Measurements from ENCODE around the gene ZBTB43.

ZBTB43 gene

DNA sequence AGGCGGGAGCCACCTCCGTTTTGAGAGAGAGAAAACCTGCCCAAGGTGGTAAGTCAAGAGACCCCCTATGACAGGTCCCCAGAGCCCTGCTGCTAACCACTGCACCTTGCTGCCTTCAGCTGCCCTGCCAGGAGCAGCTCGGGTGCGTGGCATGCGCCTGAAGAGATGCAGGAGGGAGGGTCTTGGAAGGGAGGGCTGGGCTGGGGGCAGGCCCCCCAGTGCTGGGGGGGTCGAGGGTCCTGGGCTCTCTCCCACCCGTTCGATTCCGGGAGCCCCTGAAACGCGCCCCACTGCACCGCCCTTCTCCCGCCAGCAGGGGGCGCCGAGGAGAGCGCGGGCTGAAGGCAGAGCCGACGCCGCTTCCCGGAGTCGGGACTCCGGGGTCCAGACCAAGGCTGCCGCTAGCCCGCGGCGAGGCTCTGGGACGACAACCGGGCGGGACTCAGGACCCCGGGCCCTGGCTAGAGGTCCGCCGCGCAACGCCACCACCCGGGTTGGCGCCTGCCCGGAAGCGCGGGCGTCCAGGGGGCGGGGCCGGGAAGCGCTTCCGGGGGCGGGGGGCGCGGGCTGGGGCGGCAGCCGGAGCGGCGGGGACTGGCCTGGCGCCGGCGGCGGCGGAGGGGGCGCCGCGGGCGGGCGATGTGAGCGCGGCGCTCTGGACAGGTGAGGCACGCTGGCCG, 55.4 kb downstream of the ZBTB43 start, which contains the start of gene ZBTB34:
ZBTB34 (plus strand) TSS at position 563 of the 680 bp plus-strand sequence. CDS start 18,761 bp downstream, outside the sequence.
- Histone ChIP-seq H3K36me3 (ENCODE audit: control insufficient read depth in 1 of 2, insufficient read depth in 2 of 2, low read depth in 1 of 2, low read length in 2 of 2) (peaks cover 3 to 15% of the 10 kb centered on the region in 2 experiments), H3K4me2 (ENCODE audit: low read length, poor library complexity, severe bottlenecking) (peak within 1 kb of the TSS; percentile 97), H3K27me3 (ENCODE audit: control insufficient read depth in 1 of 2, insufficient read depth in 1 of 2, low read length in 2 of 2) (peaks cover 25 to 40% of the 10 kb centered on the region in 2 experiments), H3K14ac (ENCODE audit: low read length in 2 of 2) (peak within 1 kb of the TSS in 1 of 2 experiments; percentile 69), H3K18ac (ENCODE audit: low read depth in 1 of 2, low read length in 2 of 2) (peak within 1 kb of the TSS; percentile 89 to 96), H2BK120ac (ENCODE audit: low read depth, low read length) (peak within 1 kb of the TSS; percentile 94), H2BK12ac (ENCODE audit: low read length in 2 of 2) (peak within 1 kb of the TSS in 1 of 2 experiments; percentile 48), H3K9me3 (ENCODE audit: control insufficient read depth, low read length) (no peaks in the 10 kb centered on the region), H4K91ac (ENCODE audit: low read length) (peak within 1 kb of the TSS; percentile 95), H3K4me1 (ENCODE audit: control insufficient read depth, insufficient read depth, low read depth, low read length) (peaks cover 10% of the 10 kb centered on the region), H3K9ac (ENCODE audit: low read length) (peak within 1 kb of the TSS; percentile 90), H3K4ac (ENCODE audit: low read depth in 1 of 2, low read length in 2 of 2) (peak within 1 kb of the TSS; percentile 83 to 89), H2BK5ac (ENCODE audit: low read depth, low read length, poor library complexity, severe bottlenecking) (peak within 1 kb of the TSS; percentile 80), H3K4me3 (ENCODE audit: insufficient read depth in 1 of 2, low read depth in 1 of 2, low read length in 2 of 2) (peak within 1 kb of the TSS; percentile 86 to 97), H4K8ac (ENCODE audit: low read length) (peak within 1 kb of the TSS; percentile 97), H3K23ac (ENCODE audit: low read length in 2 of 2) (peak within 1 kb of the TSS in 1 of 2 experiments; percentile 25), H2AK5ac (ENCODE audit: low read length, severe bottlenecking) (peak within 1 kb of the TSS; percentile 49), H3K79me1 (replicated peaks; ENCODE audit: low read length, poor library complexity, severe bottlenecking) (peaks cover 9% of the 10 kb centered on the region), H3K27ac (ENCODE audit: low read length, poor library complexity, severe bottlenecking) (no peak within 1 kb of the TSS), H2BK15ac (ENCODE audit: low read depth, poor library complexity, severe bottlenecking) (peak within 1 kb of the TSS; percentile 38), H2AFZ (ENCODE audit: low read depth, low read length) (peak within 1 kb of the TSS; percentile 94)
- DNase-seq: peak; percentile 54
- under 1% methylated on average over 23 of the region's 67 CpGs for WGBS

DNA sequence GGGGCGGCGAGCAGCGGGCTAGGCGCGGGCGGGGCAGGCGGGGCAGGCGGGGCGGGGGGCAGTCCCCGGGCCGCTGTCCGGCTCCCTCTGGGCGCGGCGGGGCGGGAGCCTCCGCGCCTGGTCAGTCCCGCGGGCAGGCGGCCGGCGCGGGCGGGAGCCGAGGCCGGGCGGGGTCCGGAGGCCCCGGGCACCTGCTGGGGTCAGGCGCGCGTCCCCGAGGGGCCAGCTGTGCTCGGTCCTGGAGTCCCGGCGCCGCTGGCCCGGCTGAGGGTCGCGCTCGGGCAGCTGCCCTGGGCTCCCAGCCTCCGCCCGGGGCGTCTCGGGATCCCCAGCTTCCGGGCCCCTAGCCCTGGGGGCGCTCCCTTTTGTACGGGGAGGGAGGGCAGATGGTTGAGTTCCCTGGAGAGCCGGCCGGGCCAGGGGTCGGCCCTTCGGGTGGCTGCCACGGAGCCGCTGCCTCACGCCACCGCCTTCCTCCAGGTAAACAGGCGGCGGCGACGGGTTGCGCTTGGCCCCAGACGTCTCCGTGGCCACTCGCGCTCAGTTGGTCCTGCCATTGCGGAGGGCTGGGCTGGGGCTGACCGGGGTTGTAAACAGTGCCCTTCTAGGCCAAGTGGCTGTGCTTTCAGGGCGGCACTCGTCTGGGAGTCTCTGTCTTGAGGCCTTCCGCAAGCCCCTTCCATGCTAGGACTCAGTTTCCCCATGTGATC, 56.1 kb downstream of the ZBTB43 start:
- peak overlapping the region; percentile 94 for H2BK120ac ChIP-seq (ENCODE audit: low read depth, low read length)
- no peaks in the 10 kb centered on the region for H3K9me3 ChIP-seq (ENCODE audit: control insufficient read depth, low read length)
- H2BK5ac ChIP-seq (ENCODE audit: low read depth, low read length, poor library complexity, severe bottlenecking): no peak overlapping the region
- H3K9ac ChIP-seq (ENCODE audit: low read length): peak overlapping the region; percentile 90
- H2BK15ac ChIP-seq (ENCODE audit: low read depth, poor library complexity, severe bottlenecking): peak overlapping the region; percentile 38
- peak overlapping the region; percentile 16 for H4K8ac ChIP-seq (ENCODE audit: low read length)
- WGBS: 0% methylated on average over 32 of the region's 71 CpGs
- H3K4me3 ChIP-seq (ENCODE audit: insufficient read depth in 1 of 2, low read depth in 1 of 2, low read length in 2 of 2): peak overlapping the region; percentile 86 to 97
- DNase-seq: peak; percentile 51
- peak overlapping the region; percentile 76 for H3K4me2 ChIP-seq (ENCODE audit: low read length, poor library complexity, severe bottlenecking)
- peaks cover 4 to 20% of the 10 kb centered on the region in 2 experiments for H3K36me3 ChIP-seq (ENCODE audit: control insufficient read depth in 1 of 2, insufficient read depth in 2 of 2, low read depth in 1 of 2, low read length in 2 of 2)
- no peak overlapping the region for H3K27ac ChIP-seq (ENCODE audit: low read length, poor library complexity, severe bottlenecking)
- H2BK12ac ChIP-seq (ENCODE audit: low read length in 2 of 2): no peak overlapping the region
- H3K4me1 ChIP-seq (ENCODE audit: control insufficient read depth, insufficient read depth, low read depth, low read length): peaks cover 10% of the 10 kb centered on the region
- H2AFZ ChIP-seq (ENCODE audit: low read depth, low read length): no peak overlapping the region
- H3K18ac ChIP-seq (ENCODE audit: low read depth in 1 of 2, low read length in 2 of 2): peak overlapping the region; percentile 69 to 85
- peaks cover 21 to 37% of the 10 kb centered on the region in 2 experiments for H3K27me3 ChIP-seq (ENCODE audit: control insufficient read depth in 1 of 2, insufficient read depth in 1 of 2, low read length in 2 of 2)
- no peak overlapping the region for H2AK5ac ChIP-seq (ENCODE audit: low read length, severe bottlenecking)
- peak overlapping the region in 1 of 2 experiments; percentile 69 for H3K14ac ChIP-seq (ENCODE audit: low read length in 2 of 2)
- peak overlapping the region; percentile 83 to 89 for H3K4ac ChIP-seq (ENCODE audit: low read depth in 1 of 2, low read length in 2 of 2)
- H3K23ac ChIP-seq (ENCODE audit: low read length in 2 of 2): no peak overlapping the region
- H3K79me1 ChIP-seq (replicated peaks; ENCODE audit: low read length, poor library complexity, severe bottlenecking): peaks cover 14% of the 10 kb centered on the region
- peak overlapping the region; percentile 80 for H4K91ac ChIP-seq (ENCODE audit: low read length)

DNA sequence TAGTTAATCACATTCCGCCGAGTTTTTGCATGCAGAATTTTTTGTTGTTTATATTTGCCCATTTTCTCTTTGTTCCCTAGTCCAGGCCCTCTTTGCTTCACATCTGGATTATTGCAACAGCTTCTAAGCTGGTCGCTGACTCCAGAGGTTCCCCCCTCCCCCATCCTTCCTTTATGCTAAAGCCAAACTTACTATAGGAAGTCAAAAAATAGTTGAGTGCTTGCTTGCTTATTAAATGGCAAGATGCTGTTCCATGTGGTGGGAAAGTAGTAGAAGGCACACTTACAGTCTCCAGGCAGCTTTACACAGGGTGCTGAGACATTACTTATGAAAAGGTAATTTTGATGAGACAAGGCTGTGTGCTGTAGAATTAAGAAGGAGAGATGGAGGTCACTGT, 56.9 kb downstream of the ZBTB43 start:
- Histone ChIP-seq H2BK12ac (ENCODE audit: low read length in 2 of 2) (no peak overlapping the region), H3K36me3 (ENCODE audit: control insufficient read depth in 1 of 2, insufficient read depth in 2 of 2, low read depth in 1 of 2, low read length in 2 of 2) (peaks cover 8 to 28% of the 10 kb centered on the region in 2 experiments), H3K18ac (ENCODE audit: low read depth in 1 of 2, low read length in 2 of 2) (peak overlapping the region in 1 of 2 experiments; percentile 29), H2AK5ac (ENCODE audit: low read length, severe bottlenecking) (no peak overlapping the region), H3K79me1 (replicated peaks; ENCODE audit: low read length, poor library complexity, severe bottlenecking) (peaks cover 18% of the 10 kb centered on the region), H3K9ac (ENCODE audit: low read length) (peak overlapping the region; percentile 90), H3K4me1 (ENCODE audit: control insufficient read depth, insufficient read depth, low read depth, low read length) (peaks cover 10% of the 10 kb centered on the region), H3K4me2 (ENCODE audit: low read length, poor library complexity, severe bottlenecking) (peak overlapping the region; percentile 76), H3K4me3 (ENCODE audit: insufficient read depth in 1 of 2, low read depth in 1 of 2, low read length in 2 of 2) (peak overlapping the region in 1 of 2 experiments; percentile 97), H3K9me3 (ENCODE audit: control insufficient read depth, low read length) (no peaks in the 10 kb centered on the region), H4K91ac (ENCODE audit: low read length) (no peak overlapping the region), H3K27ac (ENCODE audit: low read length, poor library complexity, severe bottlenecking) (no peak overlapping the region), H2AFZ (ENCODE audit: low read depth, low read length) (no peak overlapping the region), H2BK15ac (ENCODE audit: low read depth, poor library complexity, severe bottlenecking) (no peak overlapping the region), H2BK5ac (ENCODE audit: low read depth, low read length, poor library complexity, severe bottlenecking) (no peak overlapping the region), H3K4ac (ENCODE audit: low read depth in 1 of 2, low read length in 2 of 2) (no peak overlapping the region), H3K27me3 (ENCODE audit: control insufficient read depth in 1 of 2, insufficient read depth in 1 of 2, low read length in 2 of 2) (peaks cover 14 to 29% of the 10 kb centered on the region in 2 experiments), H3K14ac (ENCODE audit: low read length in 2 of 2) (no peak overlapping the region), H2BK120ac (ENCODE audit: low read depth, low read length) (no peak overlapping the region), H3K23ac (ENCODE audit: low read length in 2 of 2) (no peak overlapping the region), H4K8ac (ENCODE audit: low read length) (no peak overlapping the region)
- 34% methylated on average over 2 of the region's 3 CpGs for WGBS
- DNase-seq: peak; percentile 57

Measured in mesenchymal stem cell (in vitro differentiated cells and primary cell).